Placental epithelial cell (primary cell): ENCODE data around the gene CLEC1B. TPM values are rescaled to one million over a fixed set of nuclear protein-coding genes. Genes with fewer than 3 reads are reported as not detected.

Experiments used
- total RNA-seq: library from RNA; depleted of rRNA; stranded (reverse); fragments of >200 nt; gene quantifications from 2 replicates; pipeline ENCODE4 v1.2.3, GENCODE V29; 2012

The CLEC1B gene
- under 0.01 and 0.33 TPM in 2 replicates for total RNA-seq

GRCh38 chr12:9999016-9999415 lies at the start of gene CLEC1B:
Gene CLEC1B (minus strand): TSS chr12:9999121. CDS start chr12:9999100, 21 bp downstream.

GRCh38 chr12:10030446-10030845 lies 31.5 kb upstream of the CLEC1B start, which contains the start of gene CLEC9A:
Gene CLEC9A (plus strand): TSS chr12:10030682. CDS start chr12:10052688, 22,006 bp downstream.

GRCh38 chr12:9971181-9971580 lies 27.7 kb downstream of the CLEC1B start, which contains the start of gene CLEC12A:
Gene CLEC12A (plus strand): TSS chr12:9971409. CDS start chr12:9971597, 188 bp downstream.

Other genes with a start within 250 kb of the CLEC1B start
- gene CD69, start 238.2 kb downstream of the CLEC1B start, total RNA-seq = 0.22 and 0.39 TPM in 2 replicates
- not detected in 2 replicates for gene KLRF1, start 171.6 kb downstream of the CLEC1B start, total RNA-seq
- not detected in 2 replicates for gene CLEC2B, start 129.8 kb downstream of the CLEC1B start, total RNA-seq
- not detected in 2 replicates for gene KLRF2, start 117.6 kb downstream of the CLEC1B start, total RNA-seq
- 0.22 TPM in 1 of 2 replicates, not detected in the other for gene CLEC2A, start 66.8 kb downstream of the CLEC1B start, total RNA-seq
- gene CLEC12A, start 27.7 kb downstream of the CLEC1B start, total RNA-seq = not detected in 2 replicates
- not detected in 2 replicates for gene CLEC12B, start 11.5 kb upstream of the CLEC1B start, total RNA-seq
- not detected in 2 replicates for gene CLEC9A, start 31.6 kb upstream of the CLEC1B start, total RNA-seq
- 32.2 and 37.5 TPM in 2 replicates for gene CLEC1A, start 99.9 kb upstream of the CLEC1B start, total RNA-seq
- 27.7 and 44.0 TPM in 2 replicates for gene CLEC7A, start 131.1 kb upstream of the CLEC1B start, total RNA-seq
- gene OLR1, start 173.0 kb upstream of the CLEC1B start, total RNA-seq = not detected in 2 replicates
- gene TMEM52B, start 179.9 kb upstream of the CLEC1B start, total RNA-seq = 0.39 and 1.5 TPM in 2 replicates
- 66.9 and 115 TPM in 2 replicates for gene GABARAPL1, start 213.8 kb upstream of the CLEC1B start, total RNA-seq